Prostate gland (tissue), 2 donors: Measurements from ENCODE around the gene APBA2. TPM values are rescaled to one million over a fixed set of nuclear protein-coding genes. Genes with fewer than 3 reads are reported as not detected.

Experiments
- DNase-seq: peaks from one replicate; pipeline ENCODE4 v3.0.0-alpha.2; 2019; ENCODE audit warnings: low spot score
- H3K27ac ChIP-seq, 2 donors: fragments of 200-600 bp; sonication (generic); 2 replicates each; pipeline ENCODE4 v1.5.1; 2017 to 2019
- H3K27me3 ChIP-seq: fragments of 200-600 bp; sonication (generic); replicated peaks from 2 replicates; pipeline ENCODE4 v1.5.1; 2019; ENCODE audit not compliant: insufficient read depth
- H3K36me3 ChIP-seq, 2 donors: fragments of 200-600 bp; sonication (generic); 1 replicate in 1 of 2; 2 replicates in 1 of 2; pipeline versions ENCODE4 v1.5.1 to v1.8.1; 2017 to 2019
- H3K4me1 ChIP-seq: fragments of 200-600 bp; sonication (generic); replicated peaks from 2 replicates; pipeline ENCODE4 v1.5.1; 2019
- H3K4me3 ChIP-seq, 2 donors: fragments of 200-600 bp; sonication (generic); 2 replicates each; pipeline ENCODE4 v1.5.1; 2017 to 2019
- H3K9me3 ChIP-seq: fragments of 200-600 bp; sonication (generic); 2 replicates; pipeline ENCODE4 v1.5.1; 2017
- POLR2A ChIP-seq: fragments of 450-650 bp; IDR thresholded peaks from one replicate; pipeline ENCODE4 v1.6.1; 2016; ENCODE audit warnings: antibody characterized with exemption, mild to moderate bottlenecking
- POLR2AphosphoS5 ChIP-seq: sonication (generic); formaldehyde crosslinking; IDR thresholded peaks from one replicate; pipeline ENCODE4 v1.6.1; 2017; ENCODE audit warnings: antibody characterized with exemption
- WGBS: methylation state at CpG from one replicate; pipeline ENCODE4 v1.1.5; 2018; 5-methylcytosine and 5-hydroxymethylcytosine counted together
- intact Hi-C: fragments of 100-400 bp; cut with DNase I; formaldehyde crosslinking; loops from one replicate; pipeline ENCODE4 v1.14.2; 2022
- total RNA-seq, 2 donors: library from RNA; depleted of rRNA; stranded (reverse); fragments of >200 nt; gene quantifications; one replicate each; pipeline ENCODE4 v1.1.0, GENCODE V29; 2016
- TF ChIP-seq, protein P1 (sequence below), 4 experiments: fragments of 200-600 bp in 2 of 4; fragments of 450-650 bp in 2 of 4; sonication (generic) in 2 of 4; IDR thresholded peaks; 1 replicate in 3 of 4; 2 replicates in 1 of 4; pipeline ENCODE4 v1.5.1; 2016 to 2019; ENCODE audit warnings: antibody characterized with exemption in 4 of 4, mild to moderate bottlenecking in 2 of 4, moderate library complexity in 2 of 4

APBA2 gene
- total RNA-seq, 2 donors from 2014 or later: 2.6 to 25.3 TPM

DNA sequence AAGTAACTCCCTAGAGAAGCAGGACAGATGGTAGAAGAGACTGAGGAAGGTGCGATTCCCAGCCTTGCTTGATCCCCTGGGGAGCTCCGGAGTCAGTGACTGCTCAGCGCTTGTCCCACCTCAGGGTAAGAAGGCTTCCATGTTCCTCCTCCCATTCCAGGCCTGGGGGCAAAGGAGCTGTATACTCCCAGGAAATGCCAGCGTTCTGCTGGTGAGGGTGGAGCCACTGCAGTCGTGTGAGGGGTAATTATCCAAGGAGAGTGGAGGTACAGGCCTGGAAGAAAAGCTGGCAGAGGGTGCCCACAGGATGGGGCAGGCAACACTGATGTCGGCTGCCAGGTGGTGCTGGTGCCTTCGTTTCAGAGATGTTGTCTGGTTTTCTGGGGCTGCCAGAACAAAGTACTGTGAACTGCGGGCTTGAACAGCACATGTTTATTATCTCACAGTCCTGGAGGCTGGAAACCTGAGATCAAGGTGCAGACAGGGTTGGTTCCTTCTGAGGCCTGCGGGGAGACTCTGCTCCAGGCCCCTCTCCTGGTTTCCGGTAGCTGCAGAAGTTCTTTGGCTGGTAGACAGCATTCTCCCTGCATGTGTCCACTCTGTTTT, 12.1 kb upstream of the APBA2 start:
- H3K4me3 ChIP-seq: no peak overlapping the region
- H3K27me3 ChIP-seq: no peaks in the 10 kb centered on the region
- no peak for TF ChIP-seq POLR2AphosphoS5
- TF ChIP-seq POLR2A: no peak
- TF ChIP-seq, protein P1, sequence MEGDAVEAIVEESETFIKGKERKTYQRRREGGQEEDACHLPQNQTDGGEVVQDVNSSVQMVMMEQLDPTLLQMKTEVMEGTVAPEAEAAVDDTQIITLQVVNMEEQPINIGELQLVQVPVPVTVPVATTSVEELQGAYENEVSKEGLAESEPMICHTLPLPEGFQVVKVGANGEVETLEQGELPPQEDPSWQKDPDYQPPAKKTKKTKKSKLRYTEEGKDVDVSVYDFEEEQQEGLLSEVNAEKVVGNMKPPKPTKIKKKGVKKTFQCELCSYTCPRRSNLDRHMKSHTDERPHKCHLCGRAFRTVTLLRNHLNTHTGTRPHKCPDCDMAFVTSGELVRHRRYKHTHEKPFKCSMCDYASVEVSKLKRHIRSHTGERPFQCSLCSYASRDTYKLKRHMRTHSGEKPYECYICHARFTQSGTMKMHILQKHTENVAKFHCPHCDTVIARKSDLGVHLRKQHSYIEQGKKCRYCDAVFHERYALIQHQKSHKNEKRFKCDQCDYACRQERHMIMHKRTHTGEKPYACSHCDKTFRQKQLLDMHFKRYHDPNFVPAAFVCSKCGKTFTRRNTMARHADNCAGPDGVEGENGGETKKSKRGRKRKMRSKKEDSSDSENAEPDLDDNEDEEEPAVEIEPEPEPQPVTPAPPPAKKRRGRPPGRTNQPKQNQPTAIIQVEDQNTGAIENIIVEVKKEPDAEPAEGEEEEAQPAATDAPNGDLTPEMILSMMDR (IDR thresholded peaks at IDR 0.05): no peak
- H3K27ac ChIP-seq: no peak overlapping the region
- DNase-seq: no peak
- H3K36me3 ChIP-seq: no peaks in the 10 kb centered on the region
- 38% methylated on average over 10 of the region's 10 CpGs for WGBS
- intact Hi-C loops: loop anchor here (2.0 to 10.0 kb wide), 2 partner anchors 61 to 209 kb away; no protein-coding TSS in a partner anchor
- H3K9me3 ChIP-seq: no peaks in the 10 kb centered on the region
- no peaks in the 10 kb centered on the region for H3K4me1 ChIP-seq

DNA sequence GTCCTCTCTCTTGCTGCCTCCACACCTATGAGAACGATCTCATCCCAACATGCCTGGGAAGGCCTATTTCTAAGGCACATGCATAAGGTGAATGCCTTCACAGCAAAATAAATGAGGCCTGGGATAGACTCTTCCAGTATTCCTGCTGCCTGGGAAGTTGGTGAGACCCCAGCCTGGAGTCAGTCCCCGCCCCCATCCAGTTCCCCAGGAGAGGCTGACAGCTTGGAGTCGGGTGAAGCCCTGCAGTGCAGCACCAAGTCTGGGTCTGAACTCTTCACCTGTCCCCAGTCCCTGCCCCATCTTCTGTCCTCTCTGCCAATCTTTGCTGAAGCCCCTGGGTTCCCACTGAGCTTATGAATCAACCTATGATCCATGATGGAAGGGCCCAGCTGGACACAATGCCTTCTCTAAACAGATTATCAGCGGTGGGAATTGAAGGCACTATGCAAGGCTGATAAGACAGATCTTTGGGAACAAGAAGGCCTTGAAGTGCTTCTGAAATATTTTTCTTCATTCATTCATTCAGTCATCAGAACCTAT, 10.2 kb upstream of the APBA2 start:
- no peak overlapping the region for H3K27ac ChIP-seq
- H3K4me3 ChIP-seq: no peak overlapping the region
- intact Hi-C loops: loop anchor here (2.0 to 10.0 kb wide), 2 partner anchors 59 to 207 kb away; no protein-coding TSS in a partner anchor
- no peaks in the 10 kb centered on the region for H3K36me3 ChIP-seq
- 92% methylated on average over 4 of the region's 4 CpGs for WGBS
- DNase-seq: no peak
- H3K27me3 ChIP-seq: no peaks in the 10 kb centered on the region
- no peaks in the 10 kb centered on the region for H3K4me1 ChIP-seq
- H3K9me3 ChIP-seq: no peaks in the 10 kb centered on the region
- TF ChIP-seq POLR2A (no peak), POLR2AphosphoS5 (no peak)
- TF ChIP-seq, protein P1 (IDR thresholded peaks at IDR 0.05): no peak

DNA sequence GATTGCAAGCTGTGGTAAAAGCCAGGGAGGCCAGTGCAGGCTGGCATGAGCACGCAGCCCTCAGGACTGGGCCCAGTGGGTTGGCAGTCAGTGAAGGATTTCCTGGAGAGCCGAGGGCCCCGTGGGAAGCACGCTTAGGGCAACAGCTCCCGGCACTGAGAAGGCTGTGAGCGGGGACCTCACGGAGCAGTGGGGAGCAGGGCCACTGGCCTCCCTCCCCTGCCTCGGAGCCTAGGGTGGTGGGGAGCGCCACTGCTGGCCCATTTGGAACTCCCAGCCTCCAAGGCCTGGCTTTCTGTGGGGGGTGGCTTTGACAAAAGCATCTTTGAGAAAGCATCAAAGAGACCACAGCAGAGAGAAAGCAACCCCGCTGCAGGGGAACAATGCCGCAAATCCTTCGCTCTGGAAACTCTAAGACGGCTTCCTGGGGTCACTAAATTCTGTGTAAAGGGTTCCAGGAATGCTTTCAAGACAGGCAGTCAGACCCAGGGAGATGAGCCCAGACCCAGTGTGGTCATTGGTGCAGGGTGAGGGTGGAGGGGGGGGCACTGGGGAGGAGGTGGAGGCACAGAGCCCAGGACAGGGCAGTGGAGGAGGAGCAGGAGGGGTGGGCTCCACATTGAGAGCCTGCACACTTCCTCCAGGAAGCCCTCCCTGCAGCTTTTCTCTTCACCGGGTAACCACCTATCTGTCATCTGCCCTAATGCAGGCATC, 9.5 kb upstream of the APBA2 start:
- no peak overlapping the region for H3K4me3 ChIP-seq
- H3K36me3 ChIP-seq: no peaks in the 10 kb centered on the region
- 81% methylated on average over 14 of the region's 14 CpGs for WGBS
- no peaks in the 10 kb centered on the region for H3K9me3 ChIP-seq
- TF ChIP-seq POLR2AphosphoS5 (no peak), POLR2A (no peak)
- TF ChIP-seq, protein P1 (IDR thresholded peaks at IDR 0.05): no peak
- H3K27me3 ChIP-seq: no peaks in the 10 kb centered on the region
- no peaks in the 10 kb centered on the region for H3K4me1 ChIP-seq
- no peak overlapping the region for H3K27ac ChIP-seq
- DNase-seq: no peak
- intact Hi-C loops: loop anchor here (10.0 kb wide), 1 partner anchor 59 kb away; no protein-coding TSS in a partner anchor

DNA sequence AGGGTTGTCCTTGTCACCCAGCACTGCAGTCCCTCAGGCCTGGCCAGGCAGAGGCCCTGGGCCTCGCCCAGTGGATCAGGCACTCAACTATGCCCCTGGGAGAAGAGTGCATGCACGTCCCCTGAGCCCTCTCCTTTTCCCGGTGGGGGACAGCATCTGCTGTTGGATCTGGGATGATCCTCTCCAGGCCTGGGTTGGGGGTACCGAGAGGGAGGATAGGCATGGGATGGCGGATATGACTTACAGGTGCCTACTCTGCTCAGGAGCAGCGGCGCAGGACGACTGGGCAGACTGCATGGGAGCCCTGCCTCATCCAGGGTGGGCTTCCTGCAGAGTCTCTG, 9.0 kb upstream of the APBA2 start:
- intact Hi-C loops: loop anchor here (10.0 kb wide), 1 partner anchor 58 kb away; no protein-coding TSS in a partner anchor
- no peaks in the 10 kb centered on the region for H3K4me1 ChIP-seq
- DNase-seq: no peak
- 91% methylated on average over 8 of the region's 8 CpGs for WGBS
- no peaks in the 10 kb centered on the region for H3K36me3 ChIP-seq
- TF ChIP-seq, protein P1 (IDR thresholded peaks at IDR 0.05): no peak
- TF ChIP-seq POLR2A (no peak), POLR2AphosphoS5 (no peak)
- H3K4me3 ChIP-seq: no peak overlapping the region
- no peaks in the 10 kb centered on the region for H3K9me3 ChIP-seq
- no peak overlapping the region for H3K27ac ChIP-seq
- no peaks in the 10 kb centered on the region for H3K27me3 ChIP-seq
